Daoy (cell line): ENCODE results near the gene GSE1. TPM values are rescaled to one million over a fixed set of nuclear protein-coding genes. Genes with fewer than 3 reads are reported as not detected.
A peak's percentile ranks its signal among the peaks of the same experiment; 100 is the strongest.
"Not testable (repeated sequence)": the region's sequence is repeated elsewhere in the genome, so short reads cannot be mapped to it uniquely, and the experiment has no call there.

Experiments
- DNase-seq: peaks from one replicate; pipeline ENCODE4 v3.0.0-alpha.2; 2015; ENCODE audit warnings: low read depth
- total RNA-seq: library from RNA; depleted of rRNA; stranded (reverse); fragments of >200 nt; shearing (Covaris generic); gene quantifications from 2 replicates; pipeline ENCODE4 v1.2.3, GENCODE V29; 2014

The GSE1 gene
- total RNA-seq, 1 experiment from 2014 or later = 9.3 TPM

DNA sequence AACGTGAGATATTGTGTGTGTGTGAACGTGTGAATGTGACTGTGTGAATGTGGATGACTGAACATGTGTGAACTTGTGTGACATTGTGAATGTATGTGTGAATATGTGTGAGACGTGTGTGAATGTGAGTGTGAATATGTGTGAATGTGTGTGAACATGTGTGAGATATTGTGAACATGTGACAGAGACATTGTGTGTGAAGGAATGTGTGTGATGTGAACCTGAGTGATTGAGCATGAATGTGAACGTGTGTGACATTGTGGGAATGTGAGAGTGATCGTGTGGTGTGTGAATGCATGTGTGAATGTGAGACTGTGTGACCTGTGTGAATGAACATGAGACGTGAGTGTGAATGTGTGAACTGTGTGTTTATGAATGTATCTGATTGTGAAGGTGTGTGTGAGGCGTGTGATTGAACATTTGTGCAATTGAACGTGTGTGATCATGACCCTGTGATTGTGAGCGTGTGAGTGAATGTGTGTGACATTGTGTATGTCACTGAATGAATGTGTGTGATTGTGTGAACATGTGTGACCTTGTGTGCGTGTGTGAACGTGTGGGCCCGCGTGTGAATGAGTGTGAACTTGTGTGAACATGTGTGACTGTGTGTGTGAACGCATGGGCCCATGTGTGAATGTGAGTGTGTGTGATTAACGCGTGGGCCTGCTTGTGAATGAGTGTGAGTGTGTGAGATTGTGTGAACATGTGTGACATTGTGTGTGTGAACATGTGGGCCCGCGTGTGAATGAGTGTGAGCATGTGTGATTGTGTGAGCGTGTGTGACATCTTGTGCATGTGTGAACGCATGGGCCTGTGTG, 23.2 kb upstream of the GSE1 start:
- no peak for DNase-seq

DNA sequence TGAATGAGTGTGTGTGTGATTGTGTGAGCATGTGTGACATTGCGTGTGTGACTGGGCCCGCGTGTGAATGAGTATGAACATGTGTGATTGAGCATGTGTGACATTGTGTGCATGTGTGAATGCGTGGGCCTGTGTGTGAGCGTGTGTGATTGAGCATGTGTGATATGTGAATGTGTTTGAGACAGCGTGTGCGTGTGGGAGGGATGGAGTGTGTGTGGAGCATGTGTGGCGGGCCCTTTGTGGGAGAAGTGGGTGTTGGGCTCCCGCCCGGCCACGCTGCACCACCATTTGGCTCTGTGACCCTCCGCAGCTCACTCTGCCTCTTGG, 22.7 kb upstream of the GSE1 start:
- no peak for DNase-seq

DNA sequence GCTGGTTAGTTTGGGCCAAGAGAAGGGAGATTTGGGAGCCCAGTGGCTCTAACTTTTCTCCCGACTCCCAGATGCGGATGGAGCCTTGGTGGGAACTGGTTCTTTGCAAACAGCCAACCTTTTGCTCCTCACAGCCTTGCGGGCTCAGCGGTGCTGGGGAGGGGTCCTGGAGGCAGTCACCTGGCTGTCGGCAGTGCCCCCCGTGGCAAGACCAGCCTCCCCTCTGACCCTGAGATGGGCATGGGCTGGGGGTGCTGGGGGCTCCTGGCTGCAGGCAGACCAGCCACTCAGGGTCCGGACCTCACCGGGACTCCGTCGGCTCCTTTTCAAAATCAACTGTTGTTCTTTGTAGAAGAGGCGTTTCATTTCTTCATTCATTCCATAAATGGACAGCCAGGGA, 21.7 kb upstream of the GSE1 start:
- DNase-seq = no peak

DNA sequence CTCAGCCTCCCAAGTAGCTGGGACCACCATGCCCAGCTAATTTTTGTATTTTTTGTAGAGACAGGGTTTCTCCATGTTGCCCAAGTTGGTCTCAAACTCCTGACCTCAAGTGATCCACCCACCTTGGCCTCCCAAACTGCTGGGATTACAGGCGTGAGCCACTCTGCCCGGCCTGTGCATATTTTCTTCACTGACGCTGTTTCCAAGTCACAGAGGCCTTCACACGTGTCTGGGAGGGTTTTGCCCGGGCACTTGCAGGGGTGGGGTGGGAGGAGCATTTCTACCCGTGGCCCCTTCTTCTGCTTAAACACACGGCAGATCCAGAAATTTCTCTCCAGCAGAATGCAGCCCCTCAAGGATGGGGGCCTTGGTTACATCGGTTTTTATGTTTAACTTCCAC, 20.8 kb upstream of the GSE1 start:
- DNase-seq = not testable (repeated sequence)

DNA sequence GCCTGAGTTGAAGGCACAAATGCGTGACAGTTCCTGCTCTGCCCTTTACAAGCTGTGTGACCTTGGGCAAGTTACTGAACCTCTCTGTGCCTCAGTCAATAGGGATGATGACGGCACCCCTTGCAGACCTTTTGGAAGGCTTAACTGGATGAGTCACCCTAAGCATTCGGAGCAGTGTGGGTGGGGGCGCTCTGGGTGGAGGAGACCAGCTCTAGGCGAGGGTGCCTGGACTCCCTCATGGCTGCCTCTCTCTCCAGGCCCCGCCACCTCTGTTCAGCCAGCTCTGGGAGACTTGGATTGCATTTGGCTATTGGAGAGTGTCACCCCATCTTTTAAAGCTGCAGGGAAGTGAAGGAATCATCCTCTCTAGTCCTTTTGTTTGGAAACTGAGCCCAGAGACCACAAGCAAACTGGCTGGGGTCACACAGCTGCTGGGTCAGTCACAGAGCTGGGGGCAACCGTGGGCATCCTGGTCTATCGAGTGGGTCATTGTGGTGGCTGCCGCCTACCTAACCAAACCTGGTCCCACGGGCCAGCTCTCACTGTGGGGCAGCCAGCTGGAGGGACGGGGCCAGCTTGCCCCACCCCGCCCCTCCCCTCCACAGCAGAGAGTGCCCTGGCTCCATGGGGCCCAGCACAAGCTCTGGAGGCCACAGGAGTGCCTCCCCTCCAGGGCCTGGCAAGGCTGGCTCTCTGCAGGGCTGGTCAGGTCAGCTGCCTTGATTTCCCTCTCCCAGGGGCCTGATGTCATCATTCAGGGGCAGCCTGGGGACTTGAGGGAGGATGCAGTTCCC, 20.2 kb upstream of the GSE1 start:
- peak; percentile 48 for DNase-seq

DNA sequence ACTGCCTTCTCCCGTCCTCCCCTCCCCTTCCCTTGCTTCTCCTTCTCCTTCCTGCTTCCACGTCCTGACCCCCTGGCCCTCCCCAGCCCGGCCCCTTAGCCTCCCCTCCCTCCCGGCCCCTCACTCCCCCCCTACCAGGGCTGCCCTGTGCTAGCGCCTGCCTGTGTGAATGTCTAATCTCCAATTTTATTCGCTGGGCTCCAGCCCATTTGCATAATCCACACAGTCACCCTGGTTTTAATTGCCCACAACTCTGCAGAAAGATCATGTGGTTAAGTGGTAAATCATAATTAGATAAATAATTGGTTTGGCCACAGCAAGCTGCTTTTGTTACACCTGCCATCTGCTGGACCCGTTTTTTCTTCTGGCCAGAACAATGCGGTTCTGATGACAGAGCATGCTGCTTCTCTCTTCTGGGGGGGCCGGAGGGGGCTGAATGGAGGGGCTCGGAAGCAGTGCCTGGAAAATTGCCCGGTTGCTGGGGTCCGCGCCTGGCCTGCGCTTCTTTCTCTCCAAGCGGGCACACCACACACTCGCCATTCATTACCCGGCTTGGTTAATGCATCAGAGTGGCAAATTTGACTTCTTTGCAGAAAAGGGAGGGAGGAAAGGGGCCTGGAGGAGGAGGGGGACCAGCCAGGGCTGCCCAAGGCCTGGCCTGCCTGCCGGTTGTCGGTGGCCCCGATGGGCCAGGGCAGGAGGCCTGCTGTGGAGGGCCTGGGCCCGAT, 19.5 kb upstream of the GSE1 start:
- DNase-seq = no peak

DNA sequence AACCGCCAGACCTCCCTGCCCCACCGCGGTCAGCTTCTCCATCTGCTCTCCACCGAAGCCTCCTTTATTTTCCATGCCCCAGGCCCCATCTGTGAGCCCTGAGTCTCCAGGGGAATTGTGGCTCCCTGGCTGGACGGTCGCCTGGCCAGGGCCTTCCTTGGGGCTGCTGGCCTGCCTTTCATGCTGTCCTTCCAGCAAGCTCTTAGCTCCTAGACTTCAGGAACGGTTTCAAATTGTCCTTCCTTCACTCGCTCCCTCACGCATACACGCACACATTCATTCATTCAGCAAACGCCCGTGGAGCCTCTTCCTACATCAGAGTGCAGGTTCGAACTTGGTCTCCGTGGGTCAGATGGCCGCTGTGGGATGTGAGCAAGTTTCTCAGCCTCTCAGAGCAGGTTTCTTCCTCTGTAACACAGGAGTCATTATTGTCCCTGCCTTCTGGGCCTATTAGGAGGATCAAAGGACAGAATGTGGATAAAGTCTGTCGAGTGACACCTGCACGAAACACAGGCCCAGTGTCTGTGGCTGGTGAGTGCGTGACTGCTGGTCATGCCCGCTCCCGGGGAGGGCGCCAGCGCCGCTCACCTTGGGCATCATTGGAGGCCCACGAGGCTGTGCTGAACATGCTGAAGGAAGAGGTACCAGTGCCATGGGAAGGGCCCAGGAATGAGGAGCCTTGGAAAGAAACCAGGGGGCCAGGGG, 18.7 kb upstream of the GSE1 start:
- no peak for DNase-seq

DNA sequence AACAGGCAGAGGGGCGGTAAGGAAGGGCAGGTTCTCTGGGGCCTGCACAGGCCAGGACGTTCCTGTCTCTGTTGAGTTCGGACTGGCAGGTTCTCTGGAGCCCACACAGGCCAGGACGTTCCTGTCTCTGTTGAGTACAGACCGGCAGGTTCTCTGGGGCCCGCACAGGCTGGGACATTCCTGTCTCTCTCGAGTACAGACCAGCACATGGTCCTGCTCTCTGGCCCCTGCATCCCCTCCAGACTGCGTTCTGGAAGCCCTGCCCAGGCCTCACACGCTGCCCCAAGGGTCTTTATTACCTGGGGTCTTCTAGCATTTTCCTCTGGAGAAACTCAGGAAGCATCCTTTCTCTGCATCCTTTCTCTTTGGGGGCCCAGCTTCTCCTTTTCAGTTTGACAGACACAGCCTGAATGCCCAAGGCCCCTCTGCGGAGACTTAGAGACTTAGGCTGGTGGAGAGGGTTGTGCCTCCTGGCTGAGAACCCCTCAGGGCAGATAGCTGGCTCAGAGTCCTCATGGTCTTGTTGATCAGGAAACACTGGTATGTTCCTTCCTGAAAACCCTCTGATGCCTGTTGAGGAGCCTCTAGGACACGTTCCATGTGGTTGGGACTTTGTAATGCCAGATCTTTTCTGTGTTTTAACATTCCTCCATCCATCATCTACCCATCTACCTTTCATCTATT, 18.0 kb upstream of the GSE1 start:
- no peak for DNase-seq

DNA sequence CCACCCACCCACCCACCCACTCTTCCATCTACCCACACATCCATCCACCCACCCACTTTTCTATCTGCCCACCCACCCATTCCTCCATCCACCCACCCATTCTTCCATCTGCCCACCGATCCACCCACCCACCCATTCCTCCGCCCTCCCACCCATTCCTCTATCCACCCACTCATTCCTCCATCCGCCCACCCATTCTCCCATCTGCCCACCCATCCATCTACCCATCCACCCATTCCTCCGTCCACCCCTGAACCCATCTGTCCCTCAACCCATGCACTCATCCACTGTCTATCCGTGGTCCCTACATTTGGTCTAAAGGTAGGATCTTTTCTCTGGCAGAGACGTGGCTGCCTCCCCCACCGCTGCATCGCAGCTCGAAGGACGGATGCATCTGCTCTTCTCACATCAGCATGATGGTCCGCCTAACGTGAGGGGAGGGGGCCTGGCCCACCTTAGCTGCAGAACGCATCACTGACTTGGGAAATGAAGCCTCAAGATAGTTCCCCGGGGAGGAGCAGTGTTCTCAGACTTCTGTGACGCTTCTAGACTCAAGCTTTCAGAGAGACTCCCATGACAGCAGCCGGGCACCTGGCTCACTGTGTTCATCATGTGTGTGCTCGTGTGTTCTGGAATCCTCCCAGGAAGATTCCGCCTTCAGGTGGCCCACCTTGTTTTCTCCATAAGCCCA, 17.2 kb upstream of the GSE1 start:
- no peak for DNase-seq

DNA sequence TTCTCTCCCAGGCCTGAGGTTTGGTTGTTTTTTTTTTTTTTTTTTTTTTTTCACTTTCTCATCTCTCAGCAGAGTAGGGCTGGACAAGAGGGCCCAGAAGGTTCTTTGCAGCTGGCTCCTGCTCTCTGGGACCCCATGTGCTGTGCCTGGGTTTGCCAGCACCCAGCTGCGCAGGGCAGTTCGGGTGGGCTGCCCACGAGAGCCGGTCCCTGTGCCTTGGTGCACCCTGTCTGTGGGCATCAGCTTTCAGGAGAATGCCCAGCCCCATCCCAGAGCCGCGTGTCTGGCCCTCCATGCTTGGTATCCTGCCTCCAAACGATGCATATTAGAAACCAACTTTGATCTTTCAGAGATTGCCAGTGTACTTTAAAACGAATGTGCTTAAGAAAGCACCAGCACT, 15.0 kb upstream of the GSE1 start:
- DNase-seq = no peak

DNA sequence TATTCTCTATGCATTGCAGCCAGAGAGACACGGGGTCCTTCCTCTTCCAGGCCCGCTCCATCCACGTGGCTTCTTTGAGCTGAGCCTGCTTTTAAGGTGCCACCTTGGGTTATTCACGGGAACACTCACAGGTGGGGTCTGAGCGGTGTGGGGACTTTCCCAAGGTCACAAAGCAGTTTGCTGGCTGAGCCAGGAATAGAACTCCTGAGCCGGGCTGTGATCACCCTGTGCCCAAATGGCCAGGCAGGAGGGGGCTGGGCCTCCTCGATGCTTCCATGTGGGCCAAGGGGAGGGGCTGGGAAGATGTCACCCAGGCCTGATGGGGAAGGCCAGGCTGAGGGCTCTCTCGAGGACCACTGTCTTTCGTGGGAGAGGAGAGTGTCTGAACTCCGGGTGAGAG, 13.0 kb upstream of the GSE1 start:
- DNase-seq = no peak

DNA sequence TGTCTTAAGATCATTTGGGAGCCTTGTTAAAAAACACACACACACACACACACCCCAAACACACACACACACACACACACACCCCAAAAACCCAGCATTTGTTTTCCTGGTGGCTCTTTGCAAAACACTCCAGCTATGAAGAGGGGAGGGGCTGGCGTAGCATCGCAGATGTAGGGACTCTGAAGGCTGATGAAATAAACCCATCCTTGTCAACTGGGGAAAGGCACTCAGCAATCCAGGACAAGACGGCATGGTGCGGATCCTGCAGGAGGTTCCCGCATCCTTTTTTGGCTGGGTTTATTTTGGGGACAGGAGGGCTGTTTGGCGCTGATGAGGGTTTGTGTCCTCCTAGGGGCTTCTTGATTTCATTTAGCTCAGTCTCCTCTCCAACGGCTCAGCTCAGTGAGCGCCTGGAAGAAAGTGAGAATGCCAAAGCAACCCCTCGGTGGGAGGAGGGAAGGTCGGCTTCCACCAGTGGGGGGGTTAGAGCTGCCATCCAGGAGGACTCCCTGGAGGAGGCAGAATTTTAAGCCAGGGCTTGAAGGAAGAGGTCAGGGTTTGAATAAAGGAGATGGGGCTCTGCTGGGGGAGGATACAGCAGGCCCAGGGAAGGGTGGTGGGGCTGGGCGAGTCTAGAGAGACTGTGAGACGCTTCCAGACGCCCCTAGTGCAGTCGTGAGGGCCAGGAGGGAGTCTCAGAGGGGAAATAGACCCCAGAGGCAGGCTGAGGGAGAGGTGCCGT, 12.4 kb upstream of the GSE1 start:
- no peak for DNase-seq

DNA sequence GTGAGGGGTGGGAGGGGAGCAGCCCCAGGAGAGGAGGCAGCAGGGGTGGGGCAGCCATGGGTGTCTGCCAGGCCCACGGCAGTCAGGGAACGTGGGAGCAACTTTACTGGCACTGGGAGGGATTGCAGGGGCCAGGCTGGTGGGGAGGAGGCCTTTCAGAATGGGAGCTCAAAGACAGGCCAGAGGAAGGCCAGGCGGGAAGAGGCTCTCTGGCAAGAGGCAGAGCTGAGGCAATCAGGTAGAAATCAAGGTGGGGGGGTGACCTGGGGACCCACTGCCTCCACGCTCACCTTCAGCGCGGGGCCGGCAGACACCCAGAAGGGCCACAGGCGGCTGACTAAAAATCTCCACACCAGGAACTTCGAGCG, 11.9 kb upstream of the GSE1 start:
- DNase-seq = no peak

DNA sequence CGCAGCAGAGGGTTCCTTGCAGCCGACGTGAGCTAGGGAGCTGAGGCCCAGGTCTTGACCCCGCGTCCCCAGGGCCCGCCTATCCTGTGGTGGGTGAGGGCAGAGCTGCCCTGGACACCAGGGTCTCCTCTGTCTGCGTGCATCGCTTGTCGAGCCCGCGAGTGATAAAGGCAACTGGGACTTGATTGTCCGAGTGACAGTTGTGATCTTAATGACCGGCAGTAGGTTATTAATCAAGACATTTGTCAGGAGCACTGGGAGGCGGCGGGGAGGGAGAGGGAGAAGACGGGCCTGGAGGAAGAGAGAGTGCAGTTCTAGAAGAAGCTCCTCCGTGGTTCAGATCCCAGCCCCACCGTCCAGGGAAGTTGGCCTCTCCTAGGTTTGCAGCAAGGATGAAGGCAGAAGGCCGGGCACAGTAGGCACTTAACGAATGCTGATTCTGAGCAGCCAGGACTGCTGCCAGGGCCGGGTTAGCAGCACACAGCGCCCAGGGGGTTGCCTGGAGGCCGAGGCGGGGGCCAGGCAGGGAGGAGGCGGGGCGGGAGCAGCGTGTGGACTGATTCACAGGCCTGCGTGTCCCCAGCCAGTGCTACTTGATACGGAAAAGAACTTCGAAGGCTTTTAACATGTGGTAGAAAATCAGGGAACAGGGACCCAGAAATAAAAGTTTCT, 11.3 kb upstream of the GSE1 start:
- peak; percentile 46 for DNase-seq

DNA sequence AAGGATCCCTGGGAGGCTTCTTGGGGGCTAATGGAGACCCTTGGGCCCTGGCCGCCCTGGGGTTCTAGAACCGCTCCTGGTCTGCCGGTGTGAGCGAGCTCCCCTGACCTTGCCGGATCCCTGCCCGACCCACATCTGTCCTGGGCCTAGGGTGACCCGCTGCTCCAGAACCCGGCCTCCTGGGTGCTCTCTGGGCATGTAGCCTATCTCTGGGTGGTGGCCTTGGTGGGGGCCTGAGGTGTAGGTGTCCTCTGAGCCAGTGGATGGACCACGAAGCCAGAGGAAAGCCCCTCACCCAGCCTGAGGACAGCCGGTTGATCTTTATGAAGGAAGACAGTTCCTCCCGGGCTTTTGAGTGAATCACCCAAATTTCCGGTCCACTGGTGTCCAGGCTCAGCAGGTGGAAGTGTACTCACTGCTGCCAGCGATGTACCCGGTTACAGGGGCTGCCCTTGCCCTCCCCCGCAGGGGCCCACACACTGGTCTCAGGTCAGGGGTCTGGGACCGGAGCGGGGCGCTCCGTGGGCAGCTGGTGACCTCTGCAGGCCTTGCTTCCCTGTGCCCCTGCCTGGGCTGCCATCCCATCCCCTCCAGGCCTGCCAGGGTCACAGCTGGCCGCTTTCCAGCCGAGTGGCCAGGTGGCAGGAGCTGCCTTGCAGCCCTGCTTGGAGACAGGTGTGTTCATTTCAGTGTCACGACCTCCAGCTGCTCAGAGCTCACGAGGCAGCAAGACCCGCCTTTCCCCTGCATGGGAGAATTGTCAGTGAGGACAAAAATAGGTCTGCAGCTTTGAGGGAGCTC, 10.5 kb upstream of the GSE1 start:
- no peak for DNase-seq

DNA sequence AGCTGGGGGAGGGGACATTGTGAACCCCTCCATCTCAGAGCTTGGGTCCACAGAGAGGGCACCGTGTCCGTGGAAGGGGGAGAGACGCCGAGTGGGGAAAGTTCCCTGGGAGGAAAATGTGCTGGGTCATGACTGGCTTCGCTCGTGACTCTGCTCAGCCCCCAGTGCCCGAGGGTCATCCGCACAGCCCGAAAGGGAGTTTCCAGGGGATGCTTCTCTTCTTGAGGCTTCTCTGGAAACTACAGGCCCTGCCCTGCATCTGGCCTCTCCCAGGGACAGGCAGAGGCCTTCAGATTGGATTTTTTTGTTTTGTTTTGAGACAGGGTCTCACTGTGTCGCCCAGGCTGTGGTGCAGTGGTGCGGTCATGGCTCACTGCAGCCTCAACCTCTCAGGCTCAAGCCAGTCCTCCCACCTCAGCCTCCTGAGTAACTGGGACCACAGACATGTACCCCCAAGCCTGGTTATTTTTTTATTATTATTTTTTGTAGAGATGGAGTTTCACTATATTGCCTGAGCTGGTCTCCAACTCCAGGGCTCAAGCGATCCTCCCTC, 9.8 kb upstream of the GSE1 start:
- no peak for DNase-seq

DNA sequence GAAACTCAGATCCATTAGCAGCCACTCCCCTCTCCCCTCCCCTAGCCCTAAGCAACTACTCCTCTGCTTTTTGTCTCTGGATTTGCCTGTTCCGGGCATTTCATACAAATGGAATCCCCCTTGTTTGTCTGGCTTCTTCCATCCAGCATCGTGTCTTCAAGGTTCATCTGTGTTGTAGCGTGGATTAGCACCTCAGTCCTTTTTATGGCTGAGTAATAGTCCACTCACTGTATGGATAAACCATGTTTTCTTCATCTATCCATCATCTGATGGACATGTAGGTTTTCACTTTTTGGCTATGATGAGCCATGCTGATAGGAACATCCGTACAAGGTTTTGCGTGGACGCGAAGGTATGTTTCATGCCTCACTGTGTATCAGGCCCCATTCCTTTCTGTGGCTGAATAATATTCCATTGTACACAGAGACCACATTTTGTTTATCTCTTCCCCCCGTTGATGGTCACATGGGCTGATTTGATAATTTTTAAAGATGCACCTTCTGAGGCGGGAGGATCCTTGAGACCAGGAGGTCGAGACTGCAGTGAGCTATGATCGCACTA, 8.9 kb upstream of the GSE1 start:
- no peak for DNase-seq
